HEK293 (cell line): Measurements from ENCODE around the gene RILP.

Experiments used
- CTCF ChIA-PET: fragments of 350-600 bp; formaldehyde crosslinking; extraction: SDS; loops from one replicate; lab custom pipeline; 2021; ENCODE audit warnings: antibody characterized with exemption; lab: Yijun Ruan, JAX
- POLR2A ChIA-PET: fragments of 300-600 bp; formaldehyde crosslinking; extraction: SDS; loops from one replicate; lab custom pipeline; 2020; ENCODE audit warnings: antibody characterized with exemption, inconsistent platforms; lab: Yijun Ruan, JAX
- H3K27ac ChIP-seq: fragments of 200-500 bp; sonication (Bioruptor generic); 2 replicates; pipeline ENCODE4 v1.5.1; 2014; ENCODE audit warnings: low read depth, low read length, control low read depth, inconsistent platforms; ENCODE audit errors: extremely low read depth
- H3K36me3 ChIP-seq, 2 experiments: fragments of 200-500 bp in 1 of 2; sonication (Bioruptor generic) in 1 of 2; 1 replicate in 1 of 2; 2 replicates in 1 of 2; pipeline ENCODE4 v1.5.1; 2014 to 2017; ENCODE audit warnings: inconsistent platforms in 2 of 2, low read length in 2 of 2; ENCODE audit not compliant: control insufficient read depth in 2 of 2, insufficient read depth in 1 of 2
- H3K4me1 ChIP-seq: fragments of 200-500 bp; sonication (Bioruptor generic); 2 replicates; pipeline ENCODE4 v1.5.1; 2014; ENCODE audit warnings: mild to moderate bottlenecking, low read length, inconsistent platforms; ENCODE audit not compliant: control insufficient read depth, insufficient read depth
- H3K4me3 ChIP-seq: 2 replicates; pipeline ENCODE4 v1.5.1; 2011; ENCODE audit warnings: low read depth, mild to moderate bottlenecking, control low read depth, low read length, moderate library complexity
- H3K9me3 ChIP-seq: fragments of 200-500 bp; sonication (Bioruptor generic); 2 replicates; pipeline ENCODE4 v1.5.1; 2014; ENCODE audit warnings: low read depth, low read length, inconsistent platforms; ENCODE audit not compliant: control insufficient read depth, insufficient read depth
- GLIS1 ChIP-seq: fragments of 450-650 bp; formaldehyde crosslinking; IDR thresholded peaks from 2 replicates; pipeline ENCODE4 v1.5.1; 2016; ENCODE audit warnings: missing biosample characterization, missing genetic modification characterization
- HOXD13 ChIP-seq: sonication (generic); formaldehyde crosslinking; IDR thresholded peaks from 2 replicates; pipeline ENCODE4 v1.8.0; 2022; ENCODE audit warnings: missing genetic modification reagents, borderline replicate concordance
- RBAK ChIP-seq: fragments of 450-650 bp; formaldehyde crosslinking; IDR thresholded peaks from 2 replicates; pipeline ENCODE4 v1.5.1; 2016; ENCODE audit warnings: missing biosample characterization, missing genetic modification characterization
- REPIN1 ChIP-seq: fragments of 450-650 bp; formaldehyde crosslinking; IDR thresholded peaks from 2 replicates; pipeline ENCODE4 v1.5.1; 2017; ENCODE audit warnings: missing biosample characterization, missing genetic modification characterization, low read depth
- WT1 ChIP-seq: fragments of 450-650 bp; formaldehyde crosslinking; IDR thresholded peaks from 2 replicates; pipeline ENCODE4 v1.5.1; 2016; ENCODE audit warnings: missing biosample characterization, missing genetic modification characterization
- YY1 ChIP-seq: fragments of 450-650 bp; formaldehyde crosslinking; IDR thresholded peaks from 2 replicates; pipeline ENCODE4 v1.5.1; 2018; ENCODE audit warnings: missing biosample characterization, missing genetic modification characterization
- ZBTB21 ChIP-seq: fragments of 450-650 bp; formaldehyde crosslinking; IDR thresholded peaks from 2 replicates; pipeline ENCODE4 v1.5.1; 2017; ENCODE audit warnings: missing biosample characterization, missing genetic modification characterization
- ZFP69B ChIP-seq: fragments of 450-650 bp; formaldehyde crosslinking; IDR thresholded peaks from 2 replicates; pipeline ENCODE4 v1.5.1; 2016; ENCODE audit warnings: missing biosample characterization, missing genetic modification characterization
- ZNF16 ChIP-seq: fragments of 450-650 bp; formaldehyde crosslinking; IDR thresholded peaks from 2 replicates; pipeline ENCODE4 v1.5.1; 2016; ENCODE audit warnings: low read depth, missing biosample characterization, missing genetic modification characterization
- ZNF174 ChIP-seq: fragments of 450-650 bp; formaldehyde crosslinking; IDR thresholded peaks from 2 replicates; pipeline ENCODE4 v1.5.0; 2017; ENCODE audit warnings: missing biosample characterization, mild to moderate bottlenecking, missing genetic modification characterization
- ZNF202 ChIP-seq: fragments of 450-650 bp; formaldehyde crosslinking; IDR thresholded peaks from 2 replicates; pipeline ENCODE4 v1.5.1; 2016; ENCODE audit warnings: missing biosample characterization, missing genetic modification characterization, borderline replicate concordance
- ZNF214 ChIP-seq: fragments of 450-650 bp; formaldehyde crosslinking; IDR thresholded peaks from 2 replicates; pipeline ENCODE4 v1.5.1; 2017; ENCODE audit warnings: missing biosample characterization, mild to moderate bottlenecking, missing genetic modification characterization, borderline replicate concordance
- ZNF521 ChIP-seq: fragments of 450-650 bp; formaldehyde crosslinking; IDR thresholded peaks from 2 replicates; pipeline ENCODE4 v1.5.1; 2017; ENCODE audit warnings: missing biosample characterization, mild to moderate bottlenecking, missing genetic modification characterization
- ZNF529 ChIP-seq: fragments of 450-650 bp; formaldehyde crosslinking; IDR thresholded peaks from 2 replicates; pipeline ENCODE4 v1.5.1; 2017; ENCODE audit warnings: missing genetic modification characterization, missing biosample characterization; ENCODE audit not compliant: insufficient replicate concordance
- ZNF670 ChIP-seq: fragments of 450-650 bp; formaldehyde crosslinking; IDR thresholded peaks from 2 replicates; pipeline ENCODE4 v1.5.1; 2016; ENCODE audit warnings: missing biosample characterization, missing genetic modification characterization, low read depth
- ZNF707 ChIP-seq: fragments of 450-650 bp; formaldehyde crosslinking; IDR thresholded peaks from 2 replicates; pipeline ENCODE4 v1.5.1; 2016; ENCODE audit warnings: missing biosample characterization, missing genetic modification characterization
- ZNF843 ChIP-seq: fragments of 450-650 bp; formaldehyde crosslinking; IDR thresholded peaks from 2 replicates; pipeline ENCODE4 v1.5.1; 2016; ENCODE audit warnings: missing biosample characterization, missing genetic modification characterization
- ZSCAN30 ChIP-seq: fragments of 450-650 bp; IDR thresholded peaks from 2 replicates; pipeline ENCODE4 v1.5.1; 2018; ENCODE audit warnings: missing biosample characterization, mild to moderate bottlenecking, missing genetic modification characterization, moderate library complexity
- TF ChIP-seq, protein P1 (sequence below): fragments of 450-650 bp; formaldehyde crosslinking; IDR thresholded peaks from 2 replicates; pipeline ENCODE4 v1.5.1; 2016; ENCODE audit warnings: missing biosample characterization, missing genetic modification characterization
- TF ChIP-seq, protein P2 (sequence below): fragments of 450-650 bp; formaldehyde crosslinking; IDR thresholded peaks from 2 replicates; pipeline ENCODE4 v1.5.1; 2016; ENCODE audit warnings: missing biosample characterization, missing genetic modification characterization, borderline replicate concordance
- TF ChIP-seq, protein P3 (sequence below): fragments of 450-650 bp; formaldehyde crosslinking; IDR thresholded peaks from 2 replicates; pipeline ENCODE4 v1.5.1; 2016; ENCODE audit warnings: missing biosample characterization, missing genetic modification characterization
- TF ChIP-seq, protein P4 (sequence below): fragments of 450-650 bp; formaldehyde crosslinking; IDR thresholded peaks from 2 replicates; pipeline ENCODE4 v1.5.1; 2016; ENCODE audit warnings: missing biosample characterization, missing genetic modification characterization
- TF ChIP-seq, protein P5 (sequence below): fragments of 450-650 bp; formaldehyde crosslinking; IDR thresholded peaks from 2 replicates; pipeline ENCODE4 v1.5.1; 2017; ENCODE audit warnings: missing biosample characterization, missing genetic modification characterization
- TF ChIP-seq, protein P6 (sequence below): fragments of 450-650 bp; formaldehyde crosslinking; IDR thresholded peaks from 2 replicates; pipeline ENCODE4 v1.5.1; 2016; ENCODE audit warnings: missing biosample characterization, missing genetic modification characterization
- TF ChIP-seq, protein P7 (sequence below): fragments of 450-650 bp; formaldehyde crosslinking; IDR thresholded peaks from 2 replicates; pipeline ENCODE4 v1.5.1; 2016; ENCODE audit warnings: missing biosample characterization, missing genetic modification characterization

The RILP gene

DNA sequence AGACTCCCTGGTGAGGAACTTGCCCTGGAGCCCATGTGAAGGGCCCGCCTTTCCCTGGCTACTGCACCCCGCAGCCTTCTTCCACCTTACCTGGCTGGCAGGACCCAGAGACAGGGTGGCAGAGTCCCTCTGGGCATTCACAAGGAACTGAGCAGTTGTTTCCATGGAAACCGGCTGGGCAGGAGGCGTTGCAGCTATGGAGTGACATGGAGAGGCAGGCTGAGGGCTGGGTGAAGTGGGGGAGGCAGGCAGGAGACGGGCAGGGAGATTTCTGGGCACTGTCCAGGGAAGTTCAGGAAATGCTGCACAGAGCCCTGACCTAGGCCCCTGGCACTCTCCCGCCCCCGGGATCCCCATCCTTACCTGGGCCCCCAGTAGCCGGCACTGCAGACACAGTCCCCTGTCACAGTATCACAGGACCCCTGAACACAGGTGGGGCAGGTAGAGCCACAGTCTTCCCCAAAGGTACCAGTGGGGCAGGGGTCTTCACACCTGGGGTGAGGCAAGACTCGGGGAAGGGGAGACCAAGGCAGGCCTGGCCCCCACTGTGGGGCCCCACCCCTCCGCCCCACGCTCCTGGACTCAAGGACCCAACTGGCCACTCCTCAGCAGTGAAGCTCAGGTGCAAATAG, 10.0 kb downstream of the RILP start:
- ChIA-PET CTCF (interaction anchor here (0.7 to 2.1 kb wide), 5 partner anchors 9 to 66 kb away, joined by 3 to 11 read pairs (median 4); partner anchors contain the start of gene RILP), POLR2A (interaction anchor here (0.7 to 1.7 kb wide), 4 partner anchors 9 to 190 kb away, joined by 3 to 6 read pairs (median 4); partner anchors contain the start of gene SMYD4)
- Histone ChIP-seq H3K27ac (no peak overlapping the region), H3K4me3 (no peak overlapping the region), H3K4me1 (0 out of 2 replicates have a peak, but pooled peaks cover 2% of the 10 kb centered on the region), H3K36me3 (no peaks in the 10 kb centered on the region), H3K9me3 (no peaks in the 10 kb centered on the region)
- TF ChIP-seq, protein P1, sequence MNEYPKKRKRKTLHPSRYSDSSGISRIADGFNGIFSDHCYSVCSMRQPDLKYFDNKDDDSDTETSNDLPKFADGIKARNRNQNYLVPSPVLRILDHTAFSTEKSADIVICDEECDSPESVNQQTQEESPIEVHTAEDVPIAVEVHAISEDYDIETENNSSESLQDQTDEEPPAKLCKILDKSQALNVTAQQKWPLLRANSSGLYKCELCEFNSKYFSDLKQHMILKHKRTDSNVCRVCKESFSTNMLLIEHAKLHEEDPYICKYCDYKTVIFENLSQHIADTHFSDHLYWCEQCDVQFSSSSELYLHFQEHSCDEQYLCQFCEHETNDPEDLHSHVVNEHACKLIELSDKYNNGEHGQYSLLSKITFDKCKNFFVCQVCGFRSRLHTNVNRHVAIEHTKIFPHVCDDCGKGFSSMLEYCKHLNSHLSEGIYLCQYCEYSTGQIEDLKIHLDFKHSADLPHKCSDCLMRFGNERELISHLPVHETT (tag by site-specific recombination): no peak
- TF ChIP-seq YY1 (tag by site-specific recombination): no peak
- TF ChIP-seq, protein P2, sequence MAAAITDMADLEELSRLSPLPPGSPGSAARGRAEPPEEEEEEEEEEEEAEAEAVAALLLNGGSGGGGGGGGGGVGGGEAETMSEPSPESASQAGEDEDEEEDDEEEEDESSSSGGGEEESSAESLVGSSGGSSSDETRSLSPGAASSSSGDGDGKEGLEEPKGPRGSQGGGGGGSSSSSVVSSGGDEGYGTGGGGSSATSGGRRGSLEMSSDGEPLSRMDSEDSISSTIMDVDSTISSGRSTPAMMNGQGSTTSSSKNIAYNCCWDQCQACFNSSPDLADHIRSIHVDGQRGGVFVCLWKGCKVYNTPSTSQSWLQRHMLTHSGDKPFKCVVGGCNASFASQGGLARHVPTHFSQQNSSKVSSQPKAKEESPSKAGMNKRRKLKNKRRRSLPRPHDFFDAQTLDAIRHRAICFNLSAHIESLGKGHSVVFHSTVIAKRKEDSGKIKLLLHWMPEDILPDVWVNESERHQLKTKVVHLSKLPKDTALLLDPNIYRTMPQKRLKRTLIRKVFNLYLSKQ (tag by site-specific recombination): no peak
- TF ChIP-seq ZNF843 (tag by site-specific recombination): no peak
- TF ChIP-seq ZNF707: no peak
- TF ChIP-seq GLIS1 (tag by site-specific recombination): no peak
- TF ChIP-seq, protein P3, sequence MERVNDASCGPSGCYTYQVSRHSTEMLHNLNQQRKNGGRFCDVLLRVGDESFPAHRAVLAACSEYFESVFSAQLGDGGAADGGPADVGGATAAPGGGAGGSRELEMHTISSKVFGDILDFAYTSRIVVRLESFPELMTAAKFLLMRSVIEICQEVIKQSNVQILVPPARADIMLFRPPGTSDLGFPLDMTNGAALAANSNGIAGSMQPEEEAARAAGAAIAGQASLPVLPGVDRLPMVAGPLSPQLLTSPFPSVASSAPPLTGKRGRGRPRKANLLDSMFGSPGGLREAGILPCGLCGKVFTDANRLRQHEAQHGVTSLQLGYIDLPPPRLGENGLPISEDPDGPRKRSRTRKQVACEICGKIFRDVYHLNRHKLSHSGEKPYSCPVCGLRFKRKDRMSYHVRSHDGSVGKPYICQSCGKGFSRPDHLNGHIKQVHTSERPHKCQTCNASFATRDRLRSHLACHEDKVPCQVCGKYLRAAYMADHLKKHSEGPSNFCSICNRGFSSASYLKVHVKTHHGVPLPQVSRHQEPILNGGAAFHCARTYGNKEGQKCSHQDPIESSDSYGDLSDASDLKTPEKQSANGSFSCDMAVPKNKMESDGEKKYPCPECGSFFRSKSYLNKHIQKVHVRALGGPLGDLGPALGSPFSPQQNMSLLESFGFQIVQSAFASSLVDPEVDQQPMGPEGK (tag by site-specific recombination): 0 out of 2 replicates have a peak, but pooled peaks have one; percentile 3
- no peak for TF ChIP-seq HOXD13 (CRISPR knock-in tag)
- no peak for TF ChIP-seq ZNF670 (tag by site-specific recombination)
- no peak for TF ChIP-seq ZNF16
- TF ChIP-seq, protein P4, sequence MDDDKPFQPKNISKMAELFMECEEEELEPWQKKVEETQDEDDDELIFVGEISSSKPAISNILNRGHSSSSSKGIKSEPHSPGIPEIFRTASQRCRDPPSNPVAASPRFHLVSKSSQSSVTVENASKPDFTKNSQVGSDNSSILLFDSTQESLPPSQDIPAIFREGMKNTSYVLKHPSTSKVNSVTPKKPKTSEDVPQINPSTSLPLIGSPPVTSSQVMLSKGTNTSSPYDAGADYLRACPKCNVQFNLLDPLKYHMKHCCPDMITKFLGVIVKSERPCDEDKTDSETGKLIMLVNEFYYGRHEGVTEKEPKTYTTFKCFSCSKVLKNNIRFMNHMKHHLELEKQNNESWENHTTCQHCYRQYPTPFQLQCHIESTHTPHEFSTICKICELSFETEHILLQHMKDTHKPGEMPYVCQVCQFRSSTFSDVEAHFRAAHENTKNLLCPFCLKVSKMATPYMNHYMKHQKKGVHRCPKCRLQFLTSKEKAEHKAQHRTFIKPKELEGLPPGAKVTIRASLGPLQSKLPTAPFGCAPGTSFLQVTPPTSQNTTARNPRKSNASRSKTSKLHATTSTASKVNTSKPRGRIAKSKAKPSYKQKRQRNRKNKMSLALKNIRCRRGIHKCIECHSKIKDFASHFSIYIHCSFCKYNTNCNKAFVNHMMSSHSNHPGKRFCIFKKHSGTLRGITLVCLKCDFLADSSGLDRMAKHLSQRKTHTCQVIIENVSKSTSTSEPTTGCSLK (tag by site-specific recombination): no peak
- peak; percentile 72; the same call in 1 of the 2 replicates for TF ChIP-seq ZFP69B (tag by site-specific recombination)
- no peak for TF ChIP-seq ZNF214
- TF ChIP-seq ZBTB21 (tag by site-specific recombination): no peak
- TF ChIP-seq ZSCAN30 (tag by site-specific recombination): no peak
- TF ChIP-seq WT1 (tag by site-specific recombination): no peak
- no peak for TF ChIP-seq ZNF174 (tag by site-specific recombination)
- TF ChIP-seq RBAK (tag by site-specific recombination): no peak
- TF ChIP-seq ZNF529 (tag by site-specific recombination): no peak
- TF ChIP-seq ZNF202: no peak
- TF ChIP-seq, protein P5, sequence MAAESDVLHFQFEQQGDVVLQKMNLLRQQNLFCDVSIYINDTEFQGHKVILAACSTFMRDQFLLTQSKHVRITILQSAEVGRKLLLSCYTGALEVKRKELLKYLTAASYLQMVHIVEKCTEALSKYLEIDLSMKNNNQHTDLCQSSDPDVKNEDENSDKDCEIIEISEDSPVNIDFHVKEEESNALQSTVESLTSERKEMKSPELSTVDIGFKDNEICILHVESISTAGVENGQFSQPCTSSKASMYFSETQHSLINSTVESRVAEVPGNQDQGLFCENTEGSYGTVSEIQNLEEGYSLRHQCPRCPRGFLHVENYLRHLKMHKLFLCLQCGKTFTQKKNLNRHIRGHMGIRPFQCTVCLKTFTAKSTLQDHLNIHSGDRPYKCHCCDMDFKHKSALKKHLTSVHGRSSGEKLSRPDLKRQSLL: no peak
- TF ChIP-seq, protein P6, sequence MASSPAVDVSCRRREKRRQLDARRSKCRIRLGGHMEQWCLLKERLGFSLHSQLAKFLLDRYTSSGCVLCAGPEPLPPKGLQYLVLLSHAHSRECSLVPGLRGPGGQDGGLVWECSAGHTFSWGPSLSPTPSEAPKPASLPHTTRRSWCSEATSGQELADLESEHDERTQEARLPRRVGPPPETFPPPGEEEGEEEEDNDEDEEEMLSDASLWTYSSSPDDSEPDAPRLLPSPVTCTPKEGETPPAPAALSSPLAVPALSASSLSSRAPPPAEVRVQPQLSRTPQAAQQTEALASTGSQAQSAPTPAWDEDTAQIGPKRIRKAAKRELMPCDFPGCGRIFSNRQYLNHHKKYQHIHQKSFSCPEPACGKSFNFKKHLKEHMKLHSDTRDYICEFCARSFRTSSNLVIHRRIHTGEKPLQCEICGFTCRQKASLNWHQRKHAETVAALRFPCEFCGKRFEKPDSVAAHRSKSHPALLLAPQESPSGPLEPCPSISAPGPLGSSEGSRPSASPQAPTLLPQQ (tag by site-specific recombination): peak; percentile 36; the same call in 1 of the 2 replicates
- TF ChIP-seq ZNF521 (tag by site-specific recombination): no peak
- TF ChIP-seq REPIN1: no peak
- TF ChIP-seq, protein P7, sequence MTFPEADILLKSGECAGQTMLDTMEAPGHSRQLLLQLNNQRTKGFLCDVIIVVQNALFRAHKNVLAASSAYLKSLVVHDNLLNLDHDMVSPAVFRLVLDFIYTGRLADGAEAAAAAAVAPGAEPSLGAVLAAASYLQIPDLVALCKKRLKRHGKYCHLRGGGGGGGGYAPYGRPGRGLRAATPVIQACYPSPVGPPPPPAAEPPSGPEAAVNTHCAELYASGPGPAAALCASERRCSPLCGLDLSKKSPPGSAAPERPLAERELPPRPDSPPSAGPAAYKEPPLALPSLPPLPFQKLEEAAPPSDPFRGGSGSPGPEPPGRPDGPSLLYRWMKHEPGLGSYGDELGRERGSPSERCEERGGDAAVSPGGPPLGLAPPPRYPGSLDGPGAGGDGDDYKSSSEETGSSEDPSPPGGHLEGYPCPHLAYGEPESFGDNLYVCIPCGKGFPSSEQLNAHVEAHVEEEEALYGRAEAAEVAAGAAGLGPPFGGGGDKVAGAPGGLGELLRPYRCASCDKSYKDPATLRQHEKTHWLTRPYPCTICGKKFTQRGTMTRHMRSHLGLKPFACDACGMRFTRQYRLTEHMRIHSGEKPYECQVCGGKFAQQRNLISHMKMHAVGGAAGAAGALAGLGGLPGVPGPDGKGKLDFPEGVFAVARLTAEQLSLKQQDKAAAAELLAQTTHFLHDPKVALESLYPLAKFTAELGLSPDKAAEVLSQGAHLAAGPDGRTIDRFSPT: peak; percentile 38; the same call in 1 of the 2 replicates
